Peyer's patch (tissue), 4 donors: ENCODE results near the gene ATG4D. TPM values are rescaled to one million over a fixed set of nuclear protein-coding genes. Genes with fewer than 3 reads are reported as not detected.

Experiments
- DNase-seq, 3 donors: peaks; one replicate each; pipeline ENCODE4 v3.0.0-alpha.2; 2017 to 2019
- H3K27ac ChIP-seq, 4 donors: fragments of 200-600 bp; sonication (generic); one replicate each; pipeline ENCODE4 v1.5.1; 2016 to 2019
- H3K27me3 ChIP-seq, 2 donors: fragments of 200-600 bp; sonication (generic); one replicate each; pipeline ENCODE4 v1.5.1; 2019
- H3K36me3 ChIP-seq, 3 donors: fragments of 200-600 bp; sonication (generic); one replicate each; pipeline ENCODE4 v1.5.1; 2016 to 2019
- H3K4me1 ChIP-seq, 4 donors: fragments of 200-600 bp; sonication (generic); one replicate each; pipeline ENCODE4 v1.5.1; 2016 to 2019
- H3K4me3 ChIP-seq, 4 donors: fragments of 200-600 bp; sonication (generic); 1 replicate in 3 of 4; 2 replicates in 1 of 4; pipeline ENCODE4 v1.5.1; 2016 to 2019; ENCODE audit warnings: mild to moderate bottlenecking in 1 of 4
- H3K9me3 ChIP-seq, 4 donors: fragments of 200-600 bp; sonication (generic); one replicate each; pipeline ENCODE4 v1.5.1; 2016 to 2019; ENCODE audit warnings: mild to moderate bottlenecking in 1 of 4
- POLR2A ChIP-seq, 2 donors: fragments of 450-650 bp; IDR thresholded peaks; one replicate each; pipeline ENCODE4 v1.5.1; 2017; ENCODE audit warnings: antibody characterized with exemption in 2 of 2, mild to moderate bottlenecking in 2 of 2, moderate library complexity in 2 of 2
- total RNA-seq, 4 donors: library from RNA; depleted of rRNA; stranded (reverse); fragments of >200 nt; gene quantifications; one replicate each; pipeline ENCODE4 v1.1.0, GENCODE V29; 2016
- TF ChIP-seq, protein P1 (sequence below), 6 experiments: fragments of 450-650 bp in 4 of 6; fragments of 200-600 bp in 2 of 6; sonication (generic) in 1 of 6; IDR thresholded peaks; one replicate each; pipeline ENCODE4 v1.5.1; 2017 to 2019; ENCODE audit warnings: antibody characterized with exemption in 6 of 6, mild to moderate bottlenecking in 3 of 6, moderate library complexity in 1 of 6

The ATG4D gene
- total RNA-seq, 4 donors from 2014 or later, result 36.3 to 169 (median 150) TPM

DNA sequence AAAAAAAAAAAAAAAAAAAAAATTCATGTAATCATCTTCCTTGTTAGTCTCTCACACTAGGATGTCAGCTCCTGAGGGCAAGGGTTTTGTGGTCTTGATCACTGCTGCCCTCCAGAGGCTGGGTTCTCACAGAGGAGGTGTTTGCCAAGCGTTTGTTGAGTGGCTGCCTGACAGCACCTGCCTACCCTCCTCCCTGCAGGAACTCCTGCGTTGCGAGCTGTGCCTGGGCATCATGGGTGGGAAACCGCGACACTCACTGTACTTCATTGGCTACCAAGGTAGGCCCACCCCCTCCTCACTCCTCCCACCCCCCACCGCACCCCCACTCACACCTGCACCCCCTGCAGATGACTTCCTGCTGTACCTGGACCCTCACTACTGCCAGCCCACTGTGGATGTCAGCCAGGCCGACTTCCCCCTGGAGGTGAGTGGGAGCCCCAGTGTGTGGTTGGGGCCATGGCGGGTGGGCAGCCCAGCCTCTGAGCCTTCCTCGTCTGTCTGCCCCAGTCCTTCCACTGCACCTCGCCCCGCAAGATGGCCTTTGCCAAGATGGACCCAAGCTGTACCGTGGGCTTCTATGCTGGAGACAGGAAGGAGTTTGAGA, 8.1 kb downstream of the ATG4D start:
- TF ChIP-seq POLR2A (IDR thresholded peaks at IDR 0.05), result no peak
- TF ChIP-seq, protein P1, sequence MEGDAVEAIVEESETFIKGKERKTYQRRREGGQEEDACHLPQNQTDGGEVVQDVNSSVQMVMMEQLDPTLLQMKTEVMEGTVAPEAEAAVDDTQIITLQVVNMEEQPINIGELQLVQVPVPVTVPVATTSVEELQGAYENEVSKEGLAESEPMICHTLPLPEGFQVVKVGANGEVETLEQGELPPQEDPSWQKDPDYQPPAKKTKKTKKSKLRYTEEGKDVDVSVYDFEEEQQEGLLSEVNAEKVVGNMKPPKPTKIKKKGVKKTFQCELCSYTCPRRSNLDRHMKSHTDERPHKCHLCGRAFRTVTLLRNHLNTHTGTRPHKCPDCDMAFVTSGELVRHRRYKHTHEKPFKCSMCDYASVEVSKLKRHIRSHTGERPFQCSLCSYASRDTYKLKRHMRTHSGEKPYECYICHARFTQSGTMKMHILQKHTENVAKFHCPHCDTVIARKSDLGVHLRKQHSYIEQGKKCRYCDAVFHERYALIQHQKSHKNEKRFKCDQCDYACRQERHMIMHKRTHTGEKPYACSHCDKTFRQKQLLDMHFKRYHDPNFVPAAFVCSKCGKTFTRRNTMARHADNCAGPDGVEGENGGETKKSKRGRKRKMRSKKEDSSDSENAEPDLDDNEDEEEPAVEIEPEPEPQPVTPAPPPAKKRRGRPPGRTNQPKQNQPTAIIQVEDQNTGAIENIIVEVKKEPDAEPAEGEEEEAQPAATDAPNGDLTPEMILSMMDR (IDR thresholded peaks at IDR 0.05), result peak in 3 of 6 experiments; percentile 20 to 40 (median 33)
- no peak for DNase-seq
- H3K36me3 ChIP-seq, result peaks cover 0 to 93% (median 0%) of the 10 kb centered on the region in 3 donors
- no peaks in the 10 kb centered on the region for H3K9me3 ChIP-seq
- H3K27ac ChIP-seq, result peak overlapping the region; percentile 55 to 84 (median 70)
- no peaks in the 10 kb centered on the region for H3K27me3 ChIP-seq
- H3K4me1 ChIP-seq, result peaks cover 0 to 41% (median 29%) of the 10 kb centered on the region in 4 donors
- no peak overlapping the region for H3K4me3 ChIP-seq

GRCh38 chr19:10552510-10553053, 8.9 kb downstream of the ATG4D start:
- Histone ChIP-seq H3K4me3 (no peak overlapping the region), H3K27me3 (no peaks in the 10 kb centered on the region), H3K36me3 (peaks cover 0 to 94% (median 0%) of the 10 kb centered on the region in 3 donors), H3K9me3 (no peaks in the 10 kb centered on the region), H3K27ac (peak overlapping the region; percentile 55 to 84 (median 70)), H3K4me1 (peaks cover 0 to 41% (median 29%) of the 10 kb centered on the region in 4 donors)
- no peak for TF ChIP-seq POLR2A (IDR thresholded peaks at IDR 0.05)
- TF ChIP-seq, protein P1 (IDR thresholded peaks at IDR 0.05), result no peak
- DNase-seq, result peak in 2 of 3 donors; percentile 63 to 77

GRCh38 chr19:10553087-10553667, 9.5 kb downstream of the ATG4D start:
- H3K36me3 ChIP-seq, result peaks cover 0 to 94% (median 0%) of the 10 kb centered on the region in 3 donors
- no peak for DNase-seq
- no peak for TF ChIP-seq POLR2A (IDR thresholded peaks at IDR 0.05)
- TF ChIP-seq, protein P1 (IDR thresholded peaks at IDR 0.05), result no peak
- peak overlapping the region; percentile 55 to 84 (median 70) for H3K27ac ChIP-seq
- H3K4me1 ChIP-seq, result peaks cover 0 to 41% (median 29%) of the 10 kb centered on the region in 4 donors
- H3K4me3 ChIP-seq, result no peak overlapping the region
- H3K27me3 ChIP-seq, result no peaks in the 10 kb centered on the region
- no peaks in the 10 kb centered on the region for H3K9me3 ChIP-seq

GRCh38 chr19:10553943-10554381, 10.3 kb downstream of the ATG4D start:
- peak overlapping the region; percentile 42 to 84 (median 56) for H3K27ac ChIP-seq
- H3K36me3 ChIP-seq, result peaks cover 0 to 94% (median 0%) of the 10 kb centered on the region in 3 donors

More at GRCh38 chr19:10553943-10554381, 10.3 kb downstream of the ATG4D start:
- Histone ChIP-seq H3K4me1 (peaks cover 0 to 41% (median 29%) of the 10 kb centered on the region in 4 donors), H3K4me3 (no peak overlapping the region), H3K27me3 (no peaks in the 10 kb centered on the region), H3K9me3 (no peaks in the 10 kb centered on the region)
- peak in 2 of 3 donors; percentile 81 to 86 for DNase-seq
- TF ChIP-seq POLR2A (IDR thresholded peaks at IDR 0.05), result no peak
- TF ChIP-seq, protein P1 (IDR thresholded peaks at IDR 0.05), result no peak
